PFSK-1 (cell line): ENCODE measurements around the gene CSNK1G1.

Experiments
- FOXP2 ChIP-seq: optimal IDR thresholded peaks from 2 replicates; pipeline ENCODE3; 2011; ENCODE audit warnings: borderline replicate concordance, control low read depth, inconsistent platforms; ENCODE audit not compliant: insufficient read depth; ENCODE audit errors: extremely low read length, extremely low read depth
- POLR2AphosphoS5 ChIP-seq: IDR thresholded peaks from 2 replicates; pipeline ENCODE4 v1.6.1; 2012; ENCODE audit warnings: low read depth, mild to moderate bottlenecking, control low read depth, low read length, moderate library complexity
- SIN3A ChIP-seq: IDR thresholded peaks from 2 replicates; pipeline ENCODE4 v1.6.1; 2012; ENCODE audit warnings: mild to moderate bottlenecking, low read length, moderate library complexity, borderline replicate concordance; ENCODE audit not compliant: insufficient read depth
- TAF1 ChIP-seq: IDR thresholded peaks from 2 replicates; pipeline ENCODE4 v1.6.1; 2012; ENCODE audit warnings: low read length, control low read depth, borderline replicate concordance; ENCODE audit not compliant: insufficient read depth
- TF ChIP-seq, protein P1 (sequence below), 2 experiments: IDR thresholded peaks; 2 replicates each; pipeline versions ENCODE4 v1.6.1 to v1.8.0; 2011 to 2012; ENCODE audit warnings: low read depth in 2 of 2, low read length in 2 of 2, control low read depth in 1 of 2, inconsistent platforms in 1 of 2, mild to moderate bottlenecking in 1 of 2, moderate library complexity in 1 of 2; ENCODE audit not compliant: insufficient read depth in 1 of 2

- TF ChIP-seq, protein P1, sequence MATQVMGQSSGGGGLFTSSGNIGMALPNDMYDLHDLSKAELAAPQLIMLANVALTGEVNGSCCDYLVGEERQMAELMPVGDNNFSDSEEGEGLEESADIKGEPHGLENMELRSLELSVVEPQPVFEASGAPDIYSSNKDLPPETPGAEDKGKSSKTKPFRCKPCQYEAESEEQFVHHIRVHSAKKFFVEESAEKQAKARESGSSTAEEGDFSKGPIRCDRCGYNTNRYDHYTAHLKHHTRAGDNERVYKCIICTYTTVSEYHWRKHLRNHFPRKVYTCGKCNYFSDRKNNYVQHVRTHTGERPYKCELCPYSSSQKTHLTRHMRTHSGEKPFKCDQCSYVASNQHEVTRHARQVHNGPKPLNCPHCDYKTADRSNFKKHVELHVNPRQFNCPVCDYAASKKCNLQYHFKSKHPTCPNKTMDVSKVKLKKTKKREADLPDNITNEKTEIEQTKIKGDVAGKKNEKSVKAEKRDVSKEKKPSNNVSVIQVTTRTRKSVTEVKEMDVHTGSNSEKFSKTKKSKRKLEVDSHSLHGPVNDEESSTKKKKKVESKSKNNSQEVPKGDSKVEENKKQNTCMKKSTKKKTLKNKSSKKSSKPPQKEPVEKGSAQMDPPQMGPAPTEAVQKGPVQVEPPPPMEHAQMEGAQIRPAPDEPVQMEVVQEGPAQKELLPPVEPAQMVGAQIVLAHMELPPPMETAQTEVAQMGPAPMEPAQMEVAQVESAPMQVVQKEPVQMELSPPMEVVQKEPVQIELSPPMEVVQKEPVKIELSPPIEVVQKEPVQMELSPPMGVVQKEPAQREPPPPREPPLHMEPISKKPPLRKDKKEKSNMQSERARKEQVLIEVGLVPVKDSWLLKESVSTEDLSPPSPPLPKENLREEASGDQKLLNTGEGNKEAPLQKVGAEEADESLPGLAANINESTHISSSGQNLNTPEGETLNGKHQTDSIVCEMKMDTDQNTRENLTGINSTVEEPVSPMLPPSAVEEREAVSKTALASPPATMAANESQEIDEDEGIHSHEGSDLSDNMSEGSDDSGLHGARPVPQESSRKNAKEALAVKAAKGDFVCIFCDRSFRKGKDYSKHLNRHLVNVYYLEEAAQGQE (IDR thresholded peaks at IDR 0.05; ENCODE audit: insufficient read depth in 1 of 2, low read depth in 2 of 2, low read length in 2 of 2), result no peak
- TF ChIP-seq POLR2AphosphoS5 (no peak), TAF1 (no peak), SIN3A (no peak), FOXP2 (no peak)
These were observed 17.4 kb upstream of the CSNK1G1 start for GRCh38 chr15:64373360-64373759.
